DMS79 treated with DMSO at 0.1 percent for 48 hours (cell line): ENCODE data around the gene C11orf21.
"Not testable (repeated sequence)": the region's sequence is repeated elsewhere in the genome, so short reads cannot be mapped to it uniquely, and the experiment has no call there.

ENCODE experiments used
- DNase-seq: peaks from one replicate; lab custom pipeline; 2025; lab: John Stamatoyannopoulos, UW

Gene C11orf21

GRCh38 chr11:2296913-2297622 lies 4.7 kb downstream of the C11orf21 start:
- DNase-seq: no peak

GRCh38 chr11:2295971-2296912 lies 5.5 kb downstream of the C11orf21 start:
- no peak for DNase-seq

- no peak for DNase-seq
Measured at GRCh38 chr11:2294926-2295290, 6.8 kb downstream of the C11orf21 start.

- DNase-seq: no peak
Measured at GRCh38 chr11:2293984-2294925, 7.5 kb downstream of the C11orf21 start.

- DNase-seq: no peak
Measured at GRCh38 chr11:2293531-2293971, 8.2 kb downstream of the C11orf21 start.

GRCh38 chr11:2290351-2290841 lies 11.3 kb downstream of the C11orf21 start:
- no peak for DNase-seq

- DNase-seq: no peak
Measured at GRCh38 chr11:2289859-2290258, 11.9 kb downstream of the C11orf21 start.

- no peak for DNase-seq
Measured at GRCh38 chr11:2289350-2289749, 12.4 kb downstream of the C11orf21 start.

- no peak for DNase-seq
Measured at GRCh38 chr11:2287091-2287490, 14.6 kb downstream of the C11orf21 start.

- DNase-seq: not testable (repeated sequence)
Measured at GRCh38 chr11:2286350-2286749, 15.4 kb downstream of the C11orf21 start.

- DNase-seq: no peak
Measured at GRCh38 chr11:2280208-2280607, 21.5 kb downstream of the C11orf21 start.

- no peak for DNase-seq
Measured at GRCh38 chr11:2277933-2278523, 23.7 kb downstream of the C11orf21 start.

GRCh38 chr11:2277008-2277346 lies 24.7 kb downstream of the C11orf21 start:
- DNase-seq: no peak

GRCh38 chr11:2276280-2277007 lies 25.3 kb downstream of the C11orf21 start:
- no peak for DNase-seq

GRCh38 chr11:2275334-2276279 lies 26.1 kb downstream of the C11orf21 start:
- DNase-seq: no peak

GRCh38 chr11:2273771-2274170 lies 27.9 kb downstream of the C11orf21 start:
- DNase-seq: no peak

- no peak for DNase-seq
Measured at GRCh38 chr11:2273311-2273710, 28.4 kb downstream of the C11orf21 start.

- no peak for DNase-seq
Measured at GRCh38 chr11:2272946-2273280, 28.8 kb downstream of the C11orf21 start.

- DNase-seq: no peak
Measured at GRCh38 chr11:2272228-2272945, 29.3 kb downstream of the C11orf21 start.
